GM12878 (cell line): ENCODE data around the gene GIPC3. TPM values are rescaled to one million over a fixed set of nuclear protein-coding genes. Genes with fewer than 3 reads are reported as not detected.
A peak's percentile ranks its signal among the peaks of the same experiment; 100 is the strongest.

Experiments
- ATAC-seq: fragments of 200-7000 bp; cut with Tn5 transposase; 3 replicates; pipeline ENCODE4 v1.9.1; 2020; ENCODE audit warnings: mild to moderate bottlenecking, moderate library complexity
- BruUV-seq: library from RNA; stranded (reverse); fragments of 400-500 nt; replicated peaks from 2 replicates; lab custom pipeline; 2021; lab: Mats Ljungman, UMichigan
- CTCF ChIA-PET: fragments of 300-600 bp; sonication (Branson Sonifier 250); formaldehyde crosslinking; extraction: SDS; loops from one replicate; lab custom pipeline; 2021; ENCODE audit warnings: inconsistent platforms; lab: Yijun Ruan, JAX
- POLR2A ChIA-PET: fragments of 350-600 bp; formaldehyde crosslinking; extraction: SDS; loops from one replicate; lab custom pipeline; 2021; ENCODE audit warnings: inconsistent platforms; lab: Charles Lee
- RAD21 ChIA-PET: fragments of 300-600 bp; sonication (Branson Sonifier 250); formaldehyde crosslinking; loops from one replicate; lab custom pipeline; 2023; ENCODE audit warnings: antibody characterized with exemption; ENCODE audit not compliant: unreplicated experiment; lab: Charles Lee
- SMC1A ChIA-PET: fragments of 300-600 bp; sonication (Branson Sonifier 250); formaldehyde crosslinking; loops from one replicate; lab custom pipeline; 2023; ENCODE audit not compliant: unreplicated experiment, uncharacterized antibody; lab: Charles Lee
- DNase-seq: peaks from one replicate; pipeline ENCODE4 v3.0.0-alpha.2; 2011; ENCODE audit warnings: low read depth, low spot score
- FAIRE-seq: peaks from 3 replicates; lab custom pipeline; 2011; peaks lifted over from hg19 to GRCh38; lab: Jason Lieb, UNC
- H2AFZ ChIP-seq: 2 replicates; pipeline ENCODE4 v1.6.0; 2011; ENCODE audit warnings: low read depth, low read length, control low read depth; ENCODE audit not compliant: control insufficient read depth
- H3K27ac ChIP-seq: 2 replicates; pipeline ENCODE4 v1.5.1; 2011; ENCODE audit warnings: control low read depth; ENCODE audit not compliant: control insufficient read depth, insufficient read depth
- H3K27me3 ChIP-seq, 2 experiments: replicated peaks in 1 of 2; 2 replicates each; pipeline versions ENCODE4 v1.6.0 to v1.6.1; 2011; ENCODE audit warnings: low read length in 1 of 2; ENCODE audit not compliant: control insufficient read depth in 2 of 2, insufficient read depth in 2 of 2
- H3K36me3 ChIP-seq, 2 experiments: 2 replicates each; pipeline ENCODE4 v1.5.1; 2011; ENCODE audit warnings: low read length in 1 of 2; ENCODE audit not compliant: control insufficient read depth in 2 of 2, insufficient read depth in 2 of 2
- H3K4me1 ChIP-seq: 2 replicates; pipeline ENCODE4 v1.6.1; 2011; ENCODE audit warnings: mild to moderate bottlenecking, low read length, moderate library complexity, mixed read lengths; ENCODE audit not compliant: control insufficient read depth, insufficient read depth
- H3K4me2 ChIP-seq: 2 replicates; pipeline ENCODE4 v1.6.0; 2011; ENCODE audit warnings: control low read depth; ENCODE audit not compliant: control insufficient read depth, insufficient read depth
- H3K4me3 ChIP-seq: fragments of 200-600 bp; sonication (generic); 2 replicates; pipeline ENCODE4 v1.5.1; 2016
- H3K79me2 ChIP-seq: 2 replicates; pipeline ENCODE4 v1.6.0; 2011; ENCODE audit warnings: low read length; ENCODE audit not compliant: control insufficient read depth, insufficient read depth
- H3K9ac ChIP-seq: 2 replicates; pipeline ENCODE4 v1.8.0; 2011; ENCODE audit warnings: low read length, control low read depth, mixed read lengths; ENCODE audit not compliant: control insufficient read depth, insufficient read depth
- H3K9me3 ChIP-seq: replicated peaks from 3 replicates; pipeline ENCODE4 v1.5.1; 2011; ENCODE audit warnings: mild to moderate bottlenecking, low read length; ENCODE audit not compliant: control insufficient read depth, insufficient read depth
- H4K20me1 ChIP-seq: 2 replicates; pipeline ENCODE4 v1.6.0; 2011; ENCODE audit not compliant: control insufficient read depth, insufficient read depth
- EGR1 ChIP-seq, 2 experiments: IDR thresholded peaks; 1 replicate in 1 of 2; 2 replicates in 1 of 2; pipeline ENCODE4 v1.6.1; 2011 to 2012; ENCODE audit warnings: low read depth in 2 of 2, low read length in 2 of 2, borderline replicate concordance in 1 of 2, mild to moderate bottlenecking in 1 of 2, moderate library complexity in 1 of 2
- HDAC6 ChIP-seq: fragments of 200-600 bp; sonication (generic); IDR thresholded peaks from one replicate; pipeline ENCODE4 v1.8.0; 2017; ENCODE audit warnings: antibody characterized with exemption; ENCODE audit not compliant: unreplicated experiment
- POLR2A ChIP-seq: IDR thresholded peaks from 2 replicates; pipeline ENCODE4 v1.6.1; 2011; ENCODE audit warnings: low read depth, mild to moderate bottlenecking, low read length
- RELB ChIP-seq: fragments of 450-650 bp; IDR thresholded peaks from 2 replicates; pipeline ENCODE4 v1.6.1; 2017; ENCODE audit warnings: low read depth, mild to moderate bottlenecking, moderate library complexity
- ZNF687 ChIP-seq: fragments of 450-650 bp; IDR thresholded peaks from 2 replicates; pipeline ENCODE4 v1.6.1; 2017; ENCODE audit warnings: mild to moderate bottlenecking, moderate library complexity
- WGBS: methylation state at CpG from one replicate; pipeline ENCODE4 v1.1.6; 2016; ENCODE audit warnings: low lambda C conversion rate; ENCODE audit not compliant: insufficient replicate concordance, insufficient coverage; ENCODE audit errors: missing lambda C conversion rate; 5-methylcytosine and 5-hydroxymethylcytosine counted together
- in situ Hi-C: fragments of 300-500 bp; cut with MboI; formaldehyde crosslinking; loops from 9 replicates; pipeline ENCODE4 v1.14.3; 2018; ENCODE audit warnings: mixed read lengths
- intact Hi-C: fragments of 100-400 bp; cut with micrococcal nuclease; formaldehyde crosslinking; loops from one replicate; pipeline ENCODE4 v1.14.2; 2022; ENCODE audit not compliant: unreplicated experiment
- polyA plus RNA-seq, 11 experiments: library from polyadenylated mRNA; depleted of rRNA in 4 of 11; unstranded in 6 of 11; stranded (reverse) in 5 of 11; fragments of >200 nt; fragmentation: Nextera tagmentation in 4 of 11; fragmentation: Illumina TruSeq in 1 of 11; extraction: Ambion mirVana in 4 of 11; extraction: Trizol in 1 of 11; gene quantifications; 1 replicate in 1 of 11; 2 replicates in 10 of 11; pipeline versions ENCODE4 v1.2.1 to v1.2.3, GENCODE V29; 2011 to 2016; ENCODE audit warnings: inconsistent platforms in 2 of 11, missing spikeins in 2 of 11, low read depth in 1 of 11
- total RNA-seq, 4 experiments: library from RNA; depleted of rRNA in 3 of 4; stranded (reverse); fragments of >200 nt in 3 of 4; fragmentation: Illumina TruSeq in 1 of 4; extraction: Trizol in 1 of 4; gene quantifications; 2 replicates each; pipeline versions ENCODE4 v1.2.1 to v1.2.3, GENCODE V29; 2013 to 2021

Gene GIPC3
- total and polyA plus RNA-seq, 10 of the 15 experiments (the other 5 are each of a cell fraction or from before 2014, with no cell fraction given), result not detected

- intact Hi-C loops, result loop anchor here (5.0 kb wide), 1 partner anchor 34 kb away; the partner anchor contains the start of gene TBXA2R
- POLR2A ChIA-PET, result interaction anchor here (1.1 to 1.5 kb wide), 2 partner anchors 15 to 17 kb away, joined by 3 to 6 read pairs; partner anchors contain the start of gene MFSD12
- WGBS, result 0% methylated on average over 15 of the region's 30 CpGs
Measured at GRCh38 chr19:3572855-3573161, 12.5 kb upstream of the GIPC3 start, which contains the start of gene HMG20B. TSS of gene HMG20B (plus strand) at chr19:3572944. CDS start at chr19:3573310, 366 bp downstream.

More at GRCh38 chr19:3572855-3573161, 12.5 kb upstream of the GIPC3 start, which contains the start of gene HMG20B:
- ATAC-seq (no peak; the same call in 2 of the 3 replicates), FAIRE-seq (no peak), DNase-seq (no peak)
- CTCF ChIA-PET, result no interaction called here
- Histone ChIP-seq H3K9ac (peak within 1 kb of the TSS; percentile 80), H3K4me2 (peak within 1 kb of the TSS; percentile 98), H3K27ac (peak within 1 kb of the TSS; percentile 69), H3K4me3 (peak within 1 kb of the TSS; percentile 99), H2AFZ (peak within 1 kb of the TSS; percentile 76), H3K4me1 (peaks cover 3% of the 10 kb centered on the region), H3K27me3 (no peaks in the 10 kb centered on the region), H3K79me2 (peaks cover 3% of the 10 kb centered on the region), H3K36me3 (no peaks in the 10 kb centered on the region; a peak in 2 of 4 replicates), H3K9me3 (no peaks in the 10 kb centered on the region), H4K20me1 (no peaks in the 10 kb centered on the region)
- in situ Hi-C loops, result no loop called here
- SMC1A ChIA-PET, result no interaction called here
- TF ChIP-seq POLR2A, result peak; percentile 31
- 0 out of 2 replicates have a peak, but pooled peaks have one; percentile 8 for TF ChIP-seq RELB
- no peak for TF ChIP-seq ZNF687
- no peak for TF ChIP-seq HDAC6
- TF ChIP-seq EGR1 (IDR thresholded peaks at IDR 0.05; ENCODE audit: borderline replicate concordance in 1 of 2, low read depth in 2 of 2, low read length in 2 of 2), result peak in 1 of 2 experiments; percentile 43; a peak in 2 of 3 replicates
- RAD21 ChIA-PET, result no interaction called here
- no TSS peak for BruUV-seq
